ENCODE data around the gene DGKA.
"Not testable (repeated sequence)": the region's sequence is repeated elsewhere in the genome, so short reads cannot be mapped to it uniquely, and the experiment has no call there.

The DGKA gene

GRCh38 chr12:55996715-55997534, 66.0 kb downstream of the DGKA start, which contains the start of gene SUOX:
Gene SUOX (plus strand): TSS chr12:55997276. CDS start chr12:56002222, 4,946 bp downstream.
- TF ChIP-seq CTCF (IDR thresholded peaks at IDR 0.05; ENCODE audit: low read depth, low read length, missing control alignments), result no peak
- DNase-seq (ENCODE audit: low read depth), result peak; percentile 81
- H3K4me3 ChIP-seq (ENCODE audit: low read depth, low read length), result peak within 1 kb of the TSS; percentile 70

GRCh38 chr12:55997535-55997859, 66.5 kb downstream of the DGKA start:
- TF ChIP-seq CTCF (IDR thresholded peaks at IDR 0.05; ENCODE audit: low read depth, low read length, missing control alignments), result no peak
- peak overlapping the region; percentile 70 for H3K4me3 ChIP-seq (ENCODE audit: low read depth, low read length)
- DNase-seq (ENCODE audit: low read depth), result no peak

GRCh38 chr12:55999522-55999921, 68.6 kb downstream of the DGKA start:
- not testable (repeated sequence) for DNase-seq (ENCODE audit: low read depth); H3K4me3 ChIP-seq (ENCODE audit: low read depth, low read length)

GRCh38 chr12:55999999-56000540, 69.1 kb downstream of the DGKA start:
- not testable (repeated sequence) for DNase-seq (ENCODE audit: low read depth); H3K4me3 ChIP-seq (ENCODE audit: low read depth, low read length)

- no peak for DNase-seq (ENCODE audit: low read depth)
- no peak overlapping the region for H3K4me3 ChIP-seq (ENCODE audit: low read depth, low read length)
- TF ChIP-seq CTCF (IDR thresholded peaks at IDR 0.05; ENCODE audit: low read depth, low read length, missing control alignments), result no peak
Measured at GRCh38 chr12:56001487-56002100, 70.6 kb downstream of the DGKA start.

- DNase-seq (ENCODE audit: low read depth); H3K4me3 ChIP-seq (ENCODE audit: low read depth, low read length): not testable (repeated sequence)
Measured at GRCh38 chr12:56003376-56003775, 72.4 kb downstream of the DGKA start.
